ENCODE measurements around the gene RANBP17. TPM values are rescaled to one million over a fixed set of nuclear protein-coding genes. Genes with fewer than 3 reads are reported as not detected.

RANBP17 gene
- polyA plus RNA-seq, 12 donors = 4.9 to 14.6 (median 9.3) TPM; not detected in 2

GRCh38 chr5:171081319-171081718 is 219.5 kb downstream of the RANBP17 start:
- DNase-seq = no peak

- no peak for DNase-seq
These were observed 230.4 kb downstream of the RANBP17 start for GRCh38 chr5:171092194-171092593.

DNA sequence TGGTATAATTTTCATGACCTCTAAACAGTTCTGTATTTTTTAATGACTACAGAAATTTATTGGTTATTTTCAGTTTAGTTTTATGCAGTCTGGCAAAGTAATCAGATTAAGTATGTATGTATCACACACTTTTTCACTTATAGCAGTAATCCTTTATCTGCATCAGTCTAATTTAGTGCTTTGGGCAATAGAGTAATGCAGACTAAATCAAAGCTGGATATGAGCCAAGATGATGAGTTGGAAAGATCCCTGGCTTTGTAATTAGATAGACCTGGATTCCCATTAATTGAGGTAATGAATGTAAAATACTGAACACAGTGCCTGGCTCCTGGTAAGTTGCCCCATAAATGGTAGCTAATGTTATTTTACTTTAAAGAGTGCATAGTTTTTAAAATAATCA is 231.8 kb downstream of the RANBP17 start:
- DNase-seq = no peak

DNA sequence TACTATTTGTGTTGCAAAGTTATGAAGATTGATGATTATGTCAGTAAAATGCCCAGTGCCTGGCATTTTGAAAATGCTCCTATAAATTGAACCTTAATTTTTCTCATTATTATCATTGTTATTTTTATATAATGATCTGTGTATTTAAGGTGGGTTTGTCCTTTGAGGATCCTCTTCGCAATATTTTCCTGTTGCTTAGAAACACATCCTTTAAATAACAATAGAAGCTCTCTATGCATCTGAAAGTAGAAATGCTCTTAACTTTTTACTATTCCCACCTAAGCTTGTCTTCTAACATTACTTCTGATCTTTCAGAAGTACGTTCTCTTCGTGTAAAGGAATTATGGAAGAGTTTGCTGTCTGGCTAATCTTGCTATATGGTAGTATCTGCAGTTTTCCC is 232.5 kb downstream of the RANBP17 start:
- DNase-seq = no peak

- no peak for DNase-seq
These were observed 241.2 kb downstream of the RANBP17 start for GRCh38 chr5:171102877-171103610.

GRCh38 chr5:171107669-171108068 is 245.9 kb downstream of the RANBP17 start:
- no peak for DNase-seq

DNA sequence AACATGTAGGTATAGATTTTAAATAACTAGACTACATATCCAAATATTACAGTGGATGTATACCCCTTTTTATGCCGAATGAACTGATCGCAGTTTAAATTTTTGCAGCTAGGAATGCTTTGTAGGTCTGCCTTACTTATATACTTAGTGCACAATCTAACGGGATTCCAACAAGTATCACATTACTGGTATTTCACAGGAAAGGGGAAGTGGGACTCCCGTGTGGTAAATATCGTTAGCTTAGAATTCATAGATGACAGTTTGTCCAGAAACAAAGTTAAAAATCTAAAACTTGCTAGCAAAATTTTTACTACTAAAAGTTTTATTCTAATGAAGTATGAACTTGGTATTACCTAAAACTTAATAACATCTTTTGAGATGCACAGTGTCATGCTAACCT is 253.7 kb downstream of the RANBP17 start:
- no peak for DNase-seq

DNA sequence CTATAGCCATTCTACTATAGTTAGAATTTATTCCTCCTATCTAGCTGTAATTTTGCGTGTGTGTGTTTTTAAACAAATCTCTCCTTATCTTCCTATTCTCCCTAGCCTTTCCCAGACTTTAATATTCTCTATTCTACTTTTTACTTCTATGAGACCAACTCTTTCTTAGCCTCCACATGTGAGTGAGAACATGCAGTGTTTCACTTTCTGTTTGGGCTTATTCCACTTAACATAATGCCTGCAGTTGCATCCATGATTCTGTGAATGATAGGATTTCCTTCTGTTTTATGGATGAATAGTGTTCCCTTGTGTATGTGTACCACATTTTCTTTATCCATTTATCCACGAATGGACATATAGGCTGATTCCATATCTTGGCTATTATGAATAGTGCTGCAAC is 254.9 kb downstream of the RANBP17 start:
- no peak for DNase-seq

DNA sequence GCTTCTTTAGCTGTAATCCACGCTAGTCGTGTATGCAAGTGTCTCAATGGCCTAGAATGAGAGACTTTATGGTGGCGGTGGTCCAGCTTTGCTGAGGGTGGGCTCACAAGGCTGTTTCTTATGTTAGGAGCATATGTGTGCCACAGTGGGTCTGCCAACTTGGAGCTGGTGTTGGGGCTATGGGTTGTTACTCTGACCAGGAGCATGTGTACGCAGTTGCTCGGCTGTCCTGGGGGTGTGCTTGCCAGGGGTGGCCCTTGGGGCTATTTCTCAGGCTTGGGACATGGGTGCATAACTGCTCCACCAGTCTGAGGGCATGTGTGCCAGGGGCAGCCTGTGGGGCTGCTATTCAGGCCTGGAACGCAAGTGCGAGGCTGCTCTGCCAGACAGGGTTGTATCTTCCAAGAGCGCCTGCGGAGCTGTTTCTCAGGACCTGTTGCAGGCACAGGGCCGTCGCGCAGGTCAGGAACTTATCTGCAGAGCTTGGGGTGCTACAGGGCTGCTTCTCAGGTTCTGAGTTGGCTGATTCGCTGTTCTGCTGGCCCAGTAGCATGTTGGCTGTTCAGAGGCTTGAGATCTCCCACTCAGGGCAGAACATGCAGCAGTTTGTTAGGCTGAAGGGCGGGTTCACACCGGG is 259.3 kb downstream of the RANBP17 start:
- DNase-seq = no peak

- no peak for DNase-seq
These were observed 259.8 kb downstream of the RANBP17 start for GRCh38 chr5:171121638-171122037.

DNA sequence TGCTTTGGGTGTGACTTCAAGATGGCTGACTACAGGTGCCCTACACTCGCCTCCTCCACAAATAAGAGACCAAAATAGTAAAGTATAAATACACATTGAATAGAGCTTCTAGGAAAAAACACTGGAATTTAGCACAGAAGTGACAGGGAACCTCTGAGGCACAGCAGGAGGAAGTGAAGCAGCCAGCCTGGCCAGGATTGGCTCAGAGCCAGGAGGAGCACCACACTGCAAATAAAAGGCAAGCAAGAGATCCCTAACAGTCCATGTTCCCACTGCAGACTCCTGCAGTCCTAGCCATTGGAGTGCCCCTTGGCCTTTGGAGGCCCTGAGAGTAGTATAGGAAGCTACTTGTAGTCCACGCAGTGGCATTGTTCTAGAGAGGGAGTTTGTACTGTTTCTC is 260.6 kb downstream of the RANBP17 start:
- DNase-seq = no peak

- DNase-seq = no peak
These were observed 261.6 kb downstream of the RANBP17 start for GRCh38 chr5:171123417-171123816.

- DNase-seq = no peak
These were observed 265.5 kb downstream of the RANBP17 start for GRCh38 chr5:171127314-171127713.

DNA sequence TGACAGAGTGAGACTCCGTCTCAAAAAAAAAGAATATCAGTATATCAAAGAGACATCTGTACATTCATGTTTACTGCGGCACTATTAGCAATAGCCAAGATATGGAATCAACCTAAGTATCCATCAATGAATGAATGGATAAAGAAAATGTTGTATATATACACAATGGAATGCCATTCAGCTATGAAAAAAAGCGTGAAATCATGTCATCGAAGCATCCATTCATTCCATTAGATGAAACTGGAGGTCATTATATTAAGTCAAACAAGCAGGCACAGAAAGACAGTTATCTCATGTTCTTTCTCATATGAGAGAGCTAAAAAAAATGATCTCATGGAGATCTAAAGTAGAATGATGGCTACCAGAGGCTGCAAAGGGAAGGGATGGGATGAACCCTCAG is 266.3 kb downstream of the RANBP17 start:
- no peak for DNase-seq

DNA sequence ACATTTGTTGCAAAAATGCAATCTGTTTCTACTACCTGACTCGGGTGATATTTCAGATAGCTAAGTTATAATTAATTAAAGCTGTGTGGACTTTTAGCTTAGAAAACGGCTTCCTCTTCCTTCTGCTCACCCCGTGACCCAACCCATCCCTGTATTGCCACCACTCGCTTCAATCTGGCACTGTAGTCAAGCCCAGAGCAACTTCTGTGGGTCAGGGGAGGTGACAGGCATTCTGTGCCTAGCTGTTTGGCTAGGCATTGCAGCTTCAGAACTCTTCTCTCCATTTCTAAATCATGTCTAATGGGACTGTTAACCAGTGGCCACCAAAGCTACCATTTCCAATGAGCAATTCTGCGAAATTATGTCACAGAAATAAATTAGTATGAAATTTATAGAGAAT is 267.5 kb downstream of the RANBP17 start:
- no peak for DNase-seq

DNA sequence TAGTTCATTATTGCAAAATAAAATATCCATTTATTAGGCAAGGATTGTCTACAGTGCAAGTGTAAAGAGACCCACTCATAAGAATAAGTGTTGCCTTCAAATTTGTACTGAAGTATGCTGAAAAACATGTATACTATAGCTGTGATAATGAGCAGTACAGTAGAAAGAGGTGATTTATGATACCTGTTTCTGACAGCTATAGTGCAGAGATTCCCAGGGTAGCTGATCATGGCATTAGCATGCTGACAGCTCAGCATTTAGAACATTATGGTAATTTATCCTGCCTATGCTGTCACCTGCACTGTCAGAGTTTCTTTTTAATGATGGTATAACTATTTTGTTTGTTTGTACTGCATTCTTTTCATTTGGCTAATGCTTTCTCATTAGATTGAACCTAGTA is 269.7 kb downstream of the RANBP17 start:
- DNase-seq = no peak

DNA sequence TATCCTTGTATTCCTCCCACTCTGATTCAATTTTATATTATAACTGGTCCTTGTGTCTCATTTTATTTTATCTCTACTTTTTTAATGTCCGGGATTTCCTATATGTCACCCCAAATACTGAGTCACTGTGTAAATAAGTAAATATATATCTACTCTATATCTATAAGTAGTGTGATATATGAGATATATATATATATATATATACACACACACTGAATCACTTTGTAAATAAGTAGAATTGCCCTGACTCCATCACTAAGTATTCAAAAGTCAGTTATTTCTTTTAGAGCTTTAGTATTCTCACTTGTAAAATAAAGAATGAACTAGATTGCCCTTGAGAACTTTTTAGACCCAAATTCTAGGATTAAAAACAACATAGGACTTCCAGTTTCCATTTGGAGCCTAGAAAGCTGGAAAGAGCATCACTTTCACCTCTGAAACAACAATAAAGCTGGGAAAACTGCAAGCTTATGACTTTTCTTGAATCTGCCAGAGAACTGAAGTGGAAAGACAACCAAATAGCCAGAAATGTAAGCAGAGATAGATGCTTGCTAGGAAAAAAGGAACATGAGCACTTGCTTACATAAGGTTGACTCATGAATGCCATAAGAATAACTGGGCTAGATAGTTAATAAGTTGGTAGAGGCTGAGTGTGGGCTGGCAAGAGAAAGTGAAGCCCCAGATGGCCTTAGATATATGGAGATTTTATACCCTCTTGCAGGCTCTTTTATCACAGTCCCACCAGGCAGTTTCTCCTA is 276.1 kb downstream of the RANBP17 start:
- peak; percentile 15 for DNase-seq

- DNase-seq = no peak
These were observed 277.4 kb downstream of the RANBP17 start for GRCh38 chr5:171139227-171139626.

DNA sequence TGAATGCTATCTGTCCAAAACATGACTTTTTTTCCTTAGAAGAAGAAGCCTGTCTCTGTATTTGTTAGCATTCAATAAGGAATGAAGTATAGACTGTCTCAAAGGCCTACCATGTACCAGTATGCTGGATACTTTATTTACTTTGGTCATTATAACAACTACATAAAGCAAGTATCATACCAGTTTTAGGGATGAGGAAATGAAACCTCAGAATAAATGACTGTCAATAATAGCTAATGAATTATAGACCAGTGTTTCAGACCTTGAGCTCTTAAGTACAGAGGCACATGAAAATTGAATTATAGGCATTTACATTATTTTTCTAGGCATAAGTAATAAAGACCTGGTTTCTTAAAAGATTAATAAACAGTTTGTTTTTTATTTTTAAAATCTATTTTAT is 280.8 kb downstream of the RANBP17 start:
- DNase-seq = no peak

DNA sequence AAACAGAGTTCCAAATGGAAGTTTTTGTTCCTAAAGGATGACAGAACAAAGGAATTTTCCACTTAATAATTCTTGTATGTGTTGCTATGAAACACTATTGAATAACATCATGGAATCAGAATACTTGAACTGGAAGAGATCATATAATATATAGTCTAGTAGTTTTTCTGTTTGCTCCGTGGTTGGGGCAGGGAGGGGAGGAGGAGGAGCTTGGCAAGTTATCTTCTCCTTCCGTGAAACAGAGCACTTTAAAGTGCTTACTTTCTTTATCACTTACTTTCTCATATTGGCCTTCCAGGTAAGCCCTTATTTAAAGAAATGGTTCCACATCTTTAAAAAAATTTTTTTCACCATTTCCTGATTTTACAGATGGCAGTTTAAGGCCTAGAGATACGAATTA is 281.4 kb downstream of the RANBP17 start:
- no peak for DNase-seq

DNA sequence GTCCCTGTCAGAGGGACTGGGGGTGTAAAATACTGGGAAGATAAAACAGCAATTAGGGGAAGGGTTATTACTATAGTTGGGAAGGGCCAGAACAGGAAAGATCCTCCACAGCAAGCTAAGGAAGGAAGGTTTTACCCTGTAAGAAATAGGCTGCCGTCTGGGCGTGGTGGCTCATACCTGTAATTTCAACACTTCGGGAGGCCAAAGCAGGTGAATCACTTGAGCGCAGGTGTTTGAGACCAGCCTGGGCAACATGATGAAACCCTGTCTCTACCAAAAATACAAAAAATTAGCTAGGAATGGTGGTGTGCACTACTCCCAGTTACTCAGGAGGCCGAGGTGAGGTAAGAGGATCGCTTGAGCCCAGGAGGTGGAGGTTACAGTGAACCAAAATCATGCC is 282.1 kb downstream of the RANBP17 start:
- DNase-seq = no peak

- DNase-seq = no peak
These were observed 287.5 kb downstream of the RANBP17 start for GRCh38 chr5:171149333-171149732.

GRCh38 chr5:171149772-171150171 is 288.0 kb downstream of the RANBP17 start:
- DNase-seq = no peak
